Brain microvascular endothelial cell (primary cell): ENCODE results near the gene TMEM134.

Experiments used
- DNase-seq: peaks from one replicate; pipeline ENCODE4 v3.0.0-alpha.2; 2020
- H3K27ac ChIP-seq: fragments of 250-450 bp; sonication (Bioruptor Pico); 2 replicates; pipeline ENCODE4 v1.5.1; 2020; ENCODE audit warnings: mild to moderate bottlenecking, moderate library complexity
- H3K27me3 ChIP-seq: fragments of 250-450 bp; sonication (Bioruptor Pico); replicated peaks from 2 replicates; pipeline ENCODE4 v1.5.1; 2020; ENCODE audit warnings: mild to moderate bottlenecking
- H3K36me3 ChIP-seq: fragments of 250-450 bp; sonication (Bioruptor Pico); replicated peaks from 2 replicates; pipeline ENCODE4 v1.5.1; 2020; ENCODE audit warnings: mild to moderate bottlenecking
- H3K4me3 ChIP-seq: 2 replicates; pipeline ENCODE4 v1.5.1; 2011; ENCODE audit warnings: low read depth, mild to moderate bottlenecking, control low read depth, low read length, moderate library complexity
- in situ Hi-C: cut with HindIII; loops from 2 replicates; pipeline ENCODE4 v1.10.0; 2017; ENCODE audit warnings: low sequenced_read_pairs, low pct_ligation_motif_present
- TF ChIP-seq, protein P1 (sequence below): IDR thresholded peaks from 2 replicates; pipeline ENCODE4 v1.5.1; 2011; ENCODE audit warnings: low read depth, mild to moderate bottlenecking, moderate library complexity, low read length, control low read depth, inconsistent platforms; ENCODE audit errors: missing control alignments

The TMEM134 gene

DNA sequence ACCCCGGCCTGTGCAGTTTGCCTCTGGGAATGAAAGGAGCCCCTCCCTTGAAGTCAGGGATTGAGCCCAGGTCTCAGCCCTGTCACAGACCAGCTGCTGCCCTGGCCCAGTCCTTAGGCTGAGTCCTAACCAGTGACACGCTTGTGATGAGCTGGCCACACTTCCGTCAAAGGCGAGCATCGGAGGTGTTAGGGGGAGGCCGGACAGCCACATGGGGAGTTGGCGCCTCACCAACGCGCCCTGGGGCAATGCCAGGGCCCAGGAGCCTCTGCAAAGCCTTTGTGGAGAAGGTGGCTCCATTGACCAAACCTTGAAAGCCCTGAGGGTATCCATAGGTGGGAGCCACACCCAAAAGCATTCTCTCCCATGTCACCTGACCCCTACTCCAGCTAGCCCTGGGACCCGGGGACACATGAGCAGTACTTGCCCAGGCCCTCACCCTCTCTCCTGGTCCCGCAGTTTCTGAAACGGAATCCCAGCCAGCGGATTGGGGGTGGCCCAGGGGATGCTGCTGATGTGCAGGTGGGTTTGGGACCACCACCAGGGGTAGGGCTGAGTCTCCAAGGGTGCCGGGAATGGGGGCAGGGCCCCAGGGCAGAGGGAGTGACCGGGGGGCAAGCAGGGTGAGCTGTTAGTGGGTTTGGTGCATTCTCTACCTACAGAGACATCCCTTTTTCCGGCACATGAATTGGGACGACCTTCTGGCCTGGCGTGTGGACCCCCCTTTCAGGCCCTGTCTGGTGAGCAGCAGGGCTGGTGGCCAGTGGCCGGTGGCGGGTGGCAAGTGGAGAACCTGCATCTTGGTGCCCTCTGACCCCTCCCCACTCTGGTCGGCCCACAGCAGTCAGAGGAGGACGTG lies 35.3 kb downstream of the TMEM134 start:
- TF ChIP-seq, protein P1, sequence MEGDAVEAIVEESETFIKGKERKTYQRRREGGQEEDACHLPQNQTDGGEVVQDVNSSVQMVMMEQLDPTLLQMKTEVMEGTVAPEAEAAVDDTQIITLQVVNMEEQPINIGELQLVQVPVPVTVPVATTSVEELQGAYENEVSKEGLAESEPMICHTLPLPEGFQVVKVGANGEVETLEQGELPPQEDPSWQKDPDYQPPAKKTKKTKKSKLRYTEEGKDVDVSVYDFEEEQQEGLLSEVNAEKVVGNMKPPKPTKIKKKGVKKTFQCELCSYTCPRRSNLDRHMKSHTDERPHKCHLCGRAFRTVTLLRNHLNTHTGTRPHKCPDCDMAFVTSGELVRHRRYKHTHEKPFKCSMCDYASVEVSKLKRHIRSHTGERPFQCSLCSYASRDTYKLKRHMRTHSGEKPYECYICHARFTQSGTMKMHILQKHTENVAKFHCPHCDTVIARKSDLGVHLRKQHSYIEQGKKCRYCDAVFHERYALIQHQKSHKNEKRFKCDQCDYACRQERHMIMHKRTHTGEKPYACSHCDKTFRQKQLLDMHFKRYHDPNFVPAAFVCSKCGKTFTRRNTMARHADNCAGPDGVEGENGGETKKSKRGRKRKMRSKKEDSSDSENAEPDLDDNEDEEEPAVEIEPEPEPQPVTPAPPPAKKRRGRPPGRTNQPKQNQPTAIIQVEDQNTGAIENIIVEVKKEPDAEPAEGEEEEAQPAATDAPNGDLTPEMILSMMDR: no peak
- no peak overlapping the region for H3K27ac ChIP-seq
- peaks cover 47% of the 10 kb centered on the region for H3K36me3 ChIP-seq
- H3K27me3 ChIP-seq: no peaks in the 10 kb centered on the region
- H3K4me3 ChIP-seq: no peak overlapping the region
- in situ Hi-C loops: no loop called here
- no peak for DNase-seq

DNA sequence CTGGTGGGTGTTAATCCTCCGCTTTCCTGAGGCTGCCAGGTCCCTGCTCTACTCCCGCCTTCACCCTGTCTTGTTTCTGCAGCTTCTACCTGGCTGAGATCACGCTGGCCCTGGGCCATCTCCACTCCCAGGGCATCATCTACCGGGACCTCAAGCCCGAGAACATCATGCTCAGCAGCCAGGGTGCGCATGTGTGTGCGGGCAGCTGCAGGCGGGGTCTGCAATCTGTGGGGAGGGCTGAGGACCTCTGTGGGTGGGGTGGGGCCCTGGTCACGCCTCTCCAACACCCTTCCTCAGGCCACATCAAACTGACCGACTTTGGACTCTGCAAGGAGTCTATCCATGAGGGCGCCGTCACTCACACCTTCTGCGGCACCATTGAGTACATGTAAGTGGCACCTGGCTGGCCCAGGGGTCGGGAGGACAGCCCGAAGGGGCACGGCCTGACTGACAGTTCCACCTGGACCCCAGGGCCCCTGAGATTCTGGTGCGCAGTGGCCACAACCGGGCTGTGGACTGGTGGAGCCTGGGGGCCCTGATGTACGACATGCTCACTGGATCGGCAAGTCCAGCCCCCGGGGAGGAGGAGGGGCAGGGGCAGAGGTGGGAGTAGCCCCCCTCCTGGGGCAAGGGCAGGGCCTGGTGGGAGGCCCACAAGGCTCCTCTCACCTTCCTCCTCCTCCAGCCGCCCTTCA lies 36.2 kb downstream of the TMEM134 start:
- in situ Hi-C loops: no loop called here
- Histone ChIP-seq H3K36me3 (peaks cover 39% of the 10 kb centered on the region), H3K27me3 (no peaks in the 10 kb centered on the region), H3K27ac (no peak overlapping the region), H3K4me3 (no peak overlapping the region)
- TF ChIP-seq, protein P1: no peak
- no peak for DNase-seq

DNA sequence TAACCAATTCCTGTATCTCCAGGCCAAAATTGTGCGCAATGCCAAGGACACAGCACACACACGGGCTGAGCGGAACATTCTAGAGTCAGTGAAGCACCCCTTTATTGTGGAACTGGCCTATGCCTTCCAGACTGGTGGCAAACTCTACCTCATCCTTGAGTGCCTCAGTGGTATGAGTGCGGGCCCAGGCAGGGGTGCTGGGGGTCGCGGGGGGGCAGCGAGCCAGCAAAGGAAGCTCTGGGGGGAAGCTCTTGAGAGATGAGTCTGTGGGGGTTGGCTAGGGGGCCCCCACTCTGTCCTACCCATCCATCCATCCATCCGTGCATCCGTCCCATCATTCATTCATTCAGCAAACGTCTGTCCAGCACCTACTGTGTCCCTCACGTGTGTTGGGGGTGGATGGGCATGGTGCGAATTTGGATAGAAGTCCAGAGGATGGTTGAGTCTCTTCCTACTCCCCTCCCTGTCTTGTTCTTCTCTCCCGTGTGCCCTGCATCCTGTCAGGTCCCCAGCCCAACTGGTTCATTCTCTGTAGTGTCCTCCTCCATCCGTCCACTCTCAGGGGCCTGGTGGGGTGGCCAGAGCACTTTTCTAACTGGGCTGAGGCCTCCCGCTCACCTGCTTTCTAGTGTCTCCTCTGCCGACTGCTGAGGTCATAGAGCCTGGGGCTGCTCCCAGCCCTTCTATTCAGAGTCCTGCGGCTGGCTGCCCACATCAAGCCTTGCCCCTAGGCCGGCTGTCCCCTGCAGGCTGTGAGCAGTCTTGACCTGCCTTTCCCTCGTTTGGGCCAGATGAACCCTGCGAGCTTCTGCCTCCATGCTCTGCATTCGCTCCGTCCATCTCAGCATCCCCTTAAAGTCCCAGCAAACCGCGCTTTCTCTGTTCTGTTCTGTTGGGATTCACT lies 37.5 kb downstream of the TMEM134 start:
- Histone ChIP-seq H3K36me3 (peaks cover 34% of the 10 kb centered on the region), H3K27me3 (no peaks in the 10 kb centered on the region), H3K4me3 (no peak overlapping the region), H3K27ac (no peak overlapping the region)
- DNase-seq: no peak
- TF ChIP-seq, protein P1: no peak
- in situ Hi-C loops: no loop called here

DNA sequence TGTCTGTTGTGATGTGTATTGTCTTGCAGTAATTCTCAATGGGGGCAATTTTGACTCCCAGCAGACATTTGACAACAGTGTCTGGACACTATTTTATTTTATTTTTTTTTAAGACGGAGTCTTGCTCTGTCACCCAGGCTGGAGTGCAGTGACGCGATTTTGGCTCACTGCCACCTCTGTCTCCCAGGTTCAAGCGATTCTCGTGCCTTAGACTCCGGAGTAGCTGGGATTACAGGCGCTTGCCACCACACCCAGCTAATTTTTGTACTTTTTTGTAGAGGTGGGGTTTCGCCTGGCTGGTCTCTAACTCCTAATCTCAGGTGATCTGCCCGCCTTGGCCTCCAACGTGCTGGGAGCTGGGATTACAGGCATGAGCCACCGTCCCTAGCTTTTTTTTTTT lies 39.3 kb downstream of the TMEM134 start:
- TF ChIP-seq, protein P1: no peak
- H3K27me3 ChIP-seq: no peaks in the 10 kb centered on the region
- DNase-seq: no peak
- H3K4me3 ChIP-seq: no peak overlapping the region
- no peak overlapping the region for H3K27ac ChIP-seq
- H3K36me3 ChIP-seq: peaks cover 24% of the 10 kb centered on the region
- in situ Hi-C loops: no loop called here

DNA sequence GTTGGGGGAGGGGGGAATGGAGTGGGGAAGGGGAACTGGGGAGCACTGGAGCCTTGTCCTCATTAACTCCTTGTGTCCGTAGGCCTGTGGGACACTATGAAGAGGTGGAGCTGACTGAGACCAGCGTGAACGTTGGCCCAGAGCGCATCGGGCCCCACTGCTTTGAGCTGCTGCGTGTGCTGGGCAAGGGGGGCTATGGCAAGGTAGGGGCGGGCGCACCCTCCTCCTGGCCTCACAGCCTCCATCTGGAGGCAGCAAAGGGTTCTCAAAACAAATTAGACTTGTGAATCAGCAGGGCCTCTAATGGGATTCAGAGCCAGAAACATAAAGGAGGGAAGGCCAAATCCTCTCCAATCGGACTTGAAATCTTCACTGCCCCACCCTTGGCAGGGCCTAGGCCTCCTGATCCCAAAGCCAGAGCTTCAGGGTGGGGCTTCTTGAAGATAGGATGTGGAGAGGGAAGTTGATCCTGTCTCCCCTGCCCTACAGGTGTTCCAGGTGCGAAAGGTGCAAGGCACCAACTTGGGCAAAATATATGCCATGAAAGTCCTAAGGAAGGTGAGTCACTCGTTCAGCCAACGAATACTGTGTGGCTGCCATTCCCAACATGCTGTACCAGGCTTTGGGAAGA lies 39.9 kb downstream of the TMEM134 start:
- TF ChIP-seq, protein P1: no peak
- H3K4me3 ChIP-seq: peak overlapping the region; percentile 88
- no peaks in the 10 kb centered on the region for H3K27me3 ChIP-seq
- H3K36me3 ChIP-seq: peaks cover 18% of the 10 kb centered on the region
- in situ Hi-C loops: no loop called here
- peak overlapping the region; percentile 70 for H3K27ac ChIP-seq
- no peak for DNase-seq
